SU-DHL-6 (cell line): Measurements from ENCODE around the gene CAMK2N2.

Experiments used
- H2AFZ ChIP-seq: fragments of 200-600 bp; sonication (generic); 2 replicates; pipeline ENCODE4 v1.6.1; 2014; ENCODE audit warnings: low read depth, mild to moderate bottlenecking, moderate library complexity, mixed read lengths, antibody characterized with exemption, low read length; ENCODE audit not compliant: severe bottlenecking
- H3F3A ChIP-seq: fragments of 200-600 bp; shearing (Covaris generic); 2 replicates; pipeline ENCODE4 v1.6.0; 2016; ENCODE audit warnings: antibody characterized with exemption, mild to moderate bottlenecking; ENCODE audit not compliant: insufficient read depth
- H3K27ac ChIP-seq: fragments of 200-600 bp; sonication (generic); 2 replicates; pipeline ENCODE4 v1.5.1; 2016; ENCODE audit warnings: low read depth, mild to moderate bottlenecking, low read length, moderate library complexity, mixed read lengths
- H3K27me3 ChIP-seq: fragments of 200-600 bp; sonication (generic), shearing (Covaris generic); 2 replicates; pipeline ENCODE4 v1.6.0; 2014; ENCODE audit warnings: mild to moderate bottlenecking, low read length
- H3K36me3 ChIP-seq: fragments of 200-600 bp; sonication (generic); 2 replicates; pipeline ENCODE4 v1.6.1; 2014; ENCODE audit warnings: mild to moderate bottlenecking, low read length, mixed read lengths
- H3K4me2 ChIP-seq: fragments of 300-600, 200-600 bp; shearing (Covaris generic), sonication (generic); 2 replicates; pipeline ENCODE4 v1.6.0; 2014; ENCODE audit warnings: low read length, low read depth, mild to moderate bottlenecking; ENCODE audit not compliant: poor library complexity, severe bottlenecking
- H3K4me3 ChIP-seq: fragments of 200-600 bp; sonication (generic); 2 replicates; pipeline ENCODE4 v1.5.1; 2014; ENCODE audit warnings: antibody characterized with exemption, low read length, mild to moderate bottlenecking, mixed read lengths; ENCODE audit not compliant: insufficient read depth, poor library complexity, severe bottlenecking
- H3K79me2 ChIP-seq: fragments of 200-600 bp; sonication (generic); 2 replicates; pipeline ENCODE4 v1.6.1; 2014; ENCODE audit warnings: mild to moderate bottlenecking, low read length, moderate library complexity; ENCODE audit not compliant: insufficient read depth
- H3K9ac ChIP-seq: fragments of 200-600 bp; sonication (generic); 2 replicates; pipeline ENCODE4 v1.7.0; 2014; ENCODE audit warnings: mild to moderate bottlenecking, low read length
- H3K9me2 ChIP-seq: fragments of 200-600 bp; sonication (generic); replicated peaks from 2 replicates; pipeline ENCODE4 v1.6.1; 2014; ENCODE audit warnings: low read length; ENCODE audit not compliant: insufficient read depth
- H3K9me3 ChIP-seq: fragments of 200-600 bp; sonication (generic); 2 replicates; pipeline ENCODE4 v1.6.1; 2014; ENCODE audit warnings: low read length, mixed read lengths; ENCODE audit not compliant: insufficient read depth
- H4K20me1 ChIP-seq: fragments of 200-600 bp; sonication (generic); 2 replicates; pipeline ENCODE4 v1.6.1; 2014; ENCODE audit warnings: low read depth, mild to moderate bottlenecking, antibody characterized with exemption, low read length, moderate library complexity, mixed read lengths
- CTCF ChIP-seq: fragments of 200-600 bp; sonication (generic); IDR thresholded peaks from one replicate; pipeline ENCODE4 v1.5.1; 2017; ENCODE audit warnings: antibody characterized with exemption, mild to moderate bottlenecking, low read length, moderate library complexity; ENCODE audit not compliant: insufficient read depth, poor library complexity, severe bottlenecking
- EZH2phosphoT487 ChIP-seq: fragments of 200-600 bp; sonication (generic), shearing (Covaris generic); conservative IDR thresholded peaks from 2 replicates; pipeline ENCODE4 v1.6.1; 2018; ENCODE audit warnings: mild to moderate bottlenecking, antibody characterized with exemption, low read length, moderate library complexity, mixed read lengths

CAMK2N2 gene

GRCh38 chr3:184239708-184240107 lies 21.6 kb downstream of the CAMK2N2 start:
- Histone ChIP-seq H2AFZ (no peak overlapping the region), H3K27me3 (no peaks in the 10 kb centered on the region), H3K79me2 (no peaks in the 10 kb centered on the region), H3K27ac (no peak overlapping the region), H3K9me2 (no peaks in the 10 kb centered on the region), H4K20me1 (no peaks in the 10 kb centered on the region), H3K4me2 (no peak overlapping the region), H3K9me3 (no peaks in the 10 kb centered on the region), H3K36me3 (no peaks in the 10 kb centered on the region), H3K9ac (no peak overlapping the region), H3K4me3 (no peak overlapping the region), H3F3A (peaks cover 6% of the 10 kb centered on the region; the same call in 1 of the 2 replicates)
- no peak for TF ChIP-seq EZH2phosphoT487
- TF ChIP-seq CTCF: no peak

- no peak for TF ChIP-seq CTCF
- no peak for TF ChIP-seq EZH2phosphoT487
- no peak overlapping the region for H3K4me2 ChIP-seq
Measured at GRCh38 chr3:184239221-184239620, 22.1 kb downstream of the CAMK2N2 start.

GRCh38 chr3:184238246-184238818 lies 23.0 kb downstream of the CAMK2N2 start:
- H3K9me3 ChIP-seq: no peaks in the 10 kb centered on the region
- H3K27me3 ChIP-seq: no peaks in the 10 kb centered on the region
- H4K20me1 ChIP-seq: no peaks in the 10 kb centered on the region
- H3K27ac ChIP-seq: no peak overlapping the region
- no peaks in the 10 kb centered on the region for H3K9me2 ChIP-seq
- H2AFZ ChIP-seq: no peak overlapping the region
- no peak overlapping the region for H3K4me2 ChIP-seq
- H3K4me3 ChIP-seq: no peak overlapping the region
- H3K79me2 ChIP-seq: no peaks in the 10 kb centered on the region
- no peak for TF ChIP-seq CTCF
- no peak for TF ChIP-seq EZH2phosphoT487
- H3K9ac ChIP-seq: no peak overlapping the region
- no peaks in the 10 kb centered on the region for H3K36me3 ChIP-seq
- peaks cover 6% of the 10 kb centered on the region; the same call in 1 of the 2 replicates for H3F3A ChIP-seq

More at GRCh38 chr3:184239221-184239620, 22.1 kb downstream of the CAMK2N2 start:
- peaks cover 6% of the 10 kb centered on the region; the same call in 1 of the 2 replicates for H3F3A ChIP-seq
- H3K9me2 ChIP-seq: no peaks in the 10 kb centered on the region
- no peaks in the 10 kb centered on the region for H3K9me3 ChIP-seq
- no peak overlapping the region for H3K4me3 ChIP-seq
- H3K27me3 ChIP-seq: no peaks in the 10 kb centered on the region
- H3K79me2 ChIP-seq: no peaks in the 10 kb centered on the region
- no peak overlapping the region for H2AFZ ChIP-seq
- no peaks in the 10 kb centered on the region for H3K36me3 ChIP-seq
- H3K27ac ChIP-seq: no peak overlapping the region
- H3K9ac ChIP-seq: no peak overlapping the region
- no peaks in the 10 kb centered on the region for H4K20me1 ChIP-seq
